HEK293T (cell line): ENCODE data around the gene NOP10.

Experiments
- ARNT ChIP-seq: fragments of 450-650 bp; IDR thresholded peaks from 2 replicates; pipeline ENCODE4 v1.6.1; 2017; ENCODE audit warnings: mild to moderate bottlenecking
- BHLHE40 ChIP-seq: fragments of 450-650 bp; IDR thresholded peaks from 2 replicates; pipeline ENCODE4 v1.6.1; 2016; ENCODE audit warnings: mild to moderate bottlenecking, moderate library complexity, borderline replicate concordance
- CTBP1 ChIP-seq: fragments of 450-650 bp; IDR thresholded peaks from 2 replicates; pipeline ENCODE4 v1.6.1; 2016; ENCODE audit warnings: borderline replicate concordance
- FOXA1 ChIP-seq: fragments of 450-650 bp; IDR thresholded peaks from 2 replicates; pipeline ENCODE4 v1.6.1; 2016; ENCODE audit warnings: mild to moderate bottlenecking
- FOXK2 ChIP-seq: fragments of 450-650 bp; IDR thresholded peaks from 2 replicates; pipeline ENCODE4 v1.6.1; 2016; ENCODE audit warnings: mild to moderate bottlenecking
- FOXM1 ChIP-seq: fragments of 450-650 bp; IDR thresholded peaks from 2 replicates; pipeline ENCODE4 v1.6.1; 2017; ENCODE audit warnings: mild to moderate bottlenecking, borderline replicate concordance
- HDGF ChIP-seq: fragments of 450-650 bp; IDR thresholded peaks from 2 replicates; pipeline ENCODE4 v1.6.1; 2017; ENCODE audit warnings: antibody characterized with exemption, borderline replicate concordance
- LEF1 ChIP-seq: fragments of 450-650 bp; IDR thresholded peaks from 2 replicates; pipeline ENCODE4 v1.6.1; 2017; ENCODE audit warnings: mild to moderate bottlenecking, borderline replicate concordance
- NFRKB ChIP-seq: fragments of 450-650 bp; IDR thresholded peaks from 2 replicates; pipeline ENCODE4 v1.6.1; 2016; ENCODE audit warnings: mild to moderate bottlenecking, moderate library complexity
- SP1 ChIP-seq: fragments of 450-650 bp; IDR thresholded peaks from 2 replicates; pipeline ENCODE4 v1.6.1; 2017
- TARDBP ChIP-seq: fragments of 450-650 bp; IDR thresholded peaks from 2 replicates; pipeline ENCODE4 v1.6.1; 2016
- ZNF384 ChIP-seq: fragments of 450-650 bp; IDR thresholded peaks from 2 replicates; pipeline ENCODE4 v1.6.1; 2016
- TF ChIP-seq, protein P1 (sequence below): fragments of 450-650 bp; IDR thresholded peaks from 2 replicates; pipeline ENCODE4 v1.6.1; 2016

DNA sequence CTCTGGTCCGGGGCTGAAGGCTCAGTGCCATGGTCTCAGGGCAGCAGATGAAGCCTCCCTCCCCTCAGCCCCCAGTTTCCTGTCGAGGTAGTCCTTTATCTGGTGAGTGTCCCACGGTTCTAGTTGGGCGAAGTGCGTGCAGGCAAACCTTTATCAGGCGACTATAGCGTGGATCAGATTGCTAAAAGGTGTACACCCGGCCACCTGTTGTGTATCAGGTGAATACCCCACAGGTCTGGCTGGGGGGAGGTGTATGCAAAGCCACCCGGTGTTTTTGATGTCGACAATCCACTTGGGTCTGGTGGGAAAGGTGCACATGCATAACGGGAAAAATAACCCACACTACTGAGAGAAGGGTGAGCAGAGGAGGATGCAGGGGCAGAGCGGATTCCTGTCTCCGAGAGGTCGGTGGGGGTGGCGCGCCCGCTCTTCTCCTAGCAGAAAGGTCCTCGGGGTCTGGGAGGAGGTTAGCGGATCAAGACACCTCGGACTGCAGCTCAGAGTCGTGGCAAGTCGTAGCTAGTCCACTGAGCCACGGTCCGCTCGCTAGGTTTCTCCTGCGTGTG lies 5.9 kb downstream of the NOP10 start:
- TF ChIP-seq, protein P1, sequence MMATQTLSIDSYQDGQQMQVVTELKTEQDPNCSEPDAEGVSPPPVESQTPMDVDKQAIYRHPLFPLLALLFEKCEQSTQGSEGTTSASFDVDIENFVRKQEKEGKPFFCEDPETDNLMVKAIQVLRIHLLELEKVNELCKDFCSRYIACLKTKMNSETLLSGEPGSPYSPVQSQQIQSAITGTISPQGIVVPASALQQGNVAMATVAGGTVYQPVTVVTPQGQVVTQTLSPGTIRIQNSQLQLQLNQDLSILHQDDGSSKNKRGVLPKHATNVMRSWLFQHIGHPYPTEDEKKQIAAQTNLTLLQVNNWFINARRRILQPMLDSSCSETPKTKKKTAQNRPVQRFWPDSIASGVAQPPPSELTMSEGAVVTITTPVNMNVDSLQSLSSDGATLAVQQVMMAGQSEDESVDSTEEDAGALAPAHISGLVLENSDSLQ = no peak
- no peak for TF ChIP-seq BHLHE40
- no peak for TF ChIP-seq HDGF
- no peak for TF ChIP-seq SP1
- no peak for TF ChIP-seq ZNF384
- no peak for TF ChIP-seq TARDBP
- no peak for TF ChIP-seq FOXK2
- no peak for TF ChIP-seq FOXM1
- no peak for TF ChIP-seq FOXA1
- TF ChIP-seq CTBP1 = no peak
- no peak for TF ChIP-seq ARNT
- no peak for TF ChIP-seq LEF1
- no peak for TF ChIP-seq NFRKB
